Heart left ventricle (tissue), 16 donors: ENCODE data around the gene GNAT2. TPM values are rescaled to one million over a fixed set of nuclear protein-coding genes. Genes with fewer than 3 reads are reported as not detected.

Experiments used
- ATAC-seq, 4 donors: fragments of 200-7000 bp; cut with Tn5 transposase; one replicate each; pipeline ENCODE4 v1.9.1; 2020 to 2022; ENCODE audit warnings: moderate library complexity in 4 of 4, mild to moderate bottlenecking in 3 of 4, moderate number of reproducible peaks in 1 of 4
- DNase-seq, 5 donors: peaks; one replicate each; pipeline ENCODE4 v3.0.0-alpha.2; 2020
- H3K27ac ChIP-seq, 12 donors: fragments of 200-600 bp; sonication (generic) in 4 of 12; one replicate each; pipeline versions ENCODE4 v1.5.0 to v1.8.0; 2016 to 2022; ENCODE audit warnings: mild to moderate bottlenecking in 2 of 12
- H3K27me3 ChIP-seq, 9 donors: fragments of 200-600 bp; sonication (generic) in 2 of 9; one replicate each; pipeline versions ENCODE4 v1.5.1 to v1.8.0; 2016 to 2022; ENCODE audit warnings: mild to moderate bottlenecking in 3 of 9
- H3K36me3 ChIP-seq, 9 donors: fragments of 200-600 bp; sonication (generic) in 2 of 9; one replicate each; pipeline versions ENCODE4 v1.5.0 to v1.8.0; 2018 to 2022; ENCODE audit warnings: mild to moderate bottlenecking in 2 of 9
- H3K4me1 ChIP-seq, 12 donors: fragments of 200-600 bp; sonication (generic) in 4 of 12; one replicate each; pipeline versions ENCODE4 v1.5.0 to v1.8.0; 2016 to 2022; ENCODE audit warnings: mild to moderate bottlenecking in 3 of 12
- H3K4me3 ChIP-seq, 12 donors: fragments of 200-600 bp; sonication (generic) in 4 of 12; one replicate each; pipeline versions ENCODE4 v1.5.0 to v1.8.0; 2017 to 2022; ENCODE audit warnings: mild to moderate bottlenecking in 9 of 12, moderate library complexity in 4 of 12
- H3K9me3 ChIP-seq, 12 donors: fragments of 200-600 bp; sonication (generic) in 4 of 12; one replicate each; pipeline versions ENCODE4 v1.5.0 to v1.8.0; 2016 to 2022; ENCODE audit warnings: mild to moderate bottlenecking in 1 of 12
- POLR2A ChIP-seq, 2 donors: fragments of 450-650 bp; IDR thresholded peaks; one replicate each; pipeline ENCODE4 v1.6.1; 2017; ENCODE audit warnings: antibody characterized with exemption in 2 of 2, mild to moderate bottlenecking in 2 of 2, moderate library complexity in 2 of 2
- WGBS, 4 donors: extraction: QIAGEN DNeasy Blood & Tissue Kit in 2 of 4; methylation state at CpG; one replicate each; pipeline versions ENCODE4 v1.1.5 to v1.1.7; 2013 to 2018; 5-methylcytosine and 5-hydroxymethylcytosine counted together
- intact Hi-C, 10 donors: fragments of 100-400 bp; cut with DNase I; formaldehyde crosslinking; loops; one replicate each; pipeline versions ENCODE4 v1.11.1 to v1.14.2; 2022
- polyA plus RNA-seq, 2 donors: library from polyadenylated mRNA; stranded (reverse); fragments of 200-250 nt; gene quantifications; one replicate each; pipeline ENCODE4 v1.2.3, GENCODE V29; 2013
- total RNA-seq, 9 donors: library from RNA; depleted of rRNA in 2 of 9; stranded (reverse); fragments of >200 nt in 2 of 9; fragmentation: NEBNext Ultra II Directional in 3 of 9; extraction: Animal tissue kit (Norgen Biotek cat#: 25700) in 3 of 9; gene quantifications; one replicate each; pipeline versions ENCODE4 v1.1.0 to v1.2.4, GENCODE V29; 2016 to 2023
- TF ChIP-seq, protein P1 (sequence below), 12 donors: fragments of 200-600 bp; sonication (generic) in 4 of 12; IDR thresholded peaks; one replicate each; pipeline versions ENCODE4 v1.5.0 to v1.8.0; 2018 to 2022; ENCODE audit warnings: antibody characterized with exemption in 12 of 12, mild to moderate bottlenecking in 5 of 12
- donor health status: ischemic (EF 13 %, LVEDD 7.1; RV severe dilation, severe dysfunction).
- donor health status: healthy with polysubstance abuse.
- donor health status: DM: no; HTN: yes; CAD: no.
- donor health status: DM: no; HTN: no; CAD: no.
- donor health status: ischemic (EF 25% LVEDD 6.9; RV normal size, moderate dysfunction).
- donor health status: ischemic (EF 25% LVEDD 5.7; RV mildly dilated, moderate dysfunction).
- donor health status: healthy.
- donor health status: DM: yes; HTN: yes; CAD: no.
- donor health status: ischemic (EF 35%, LVEDD 5.7; RV mildly dilated, moderate dysfunction).
- donor health status: nonischemic (EF 11% LVEDD 7.7; RV severe dilation, severe dysfunction).
- donor health status: DM: yes; HTN: yes; CAD: no.
- donor health status: PGD.
- donor health status: ischemic (EF 29% LVEDD 5.4; RV normal size, mild dysfunction).
- donor health status: nonischemic (EF 23%, LVEDD 6.1; RV moderate dilation, normal function).

GNAT2 gene
- total and polyA plus RNA-seq, 11 donors = not detected

DNA sequence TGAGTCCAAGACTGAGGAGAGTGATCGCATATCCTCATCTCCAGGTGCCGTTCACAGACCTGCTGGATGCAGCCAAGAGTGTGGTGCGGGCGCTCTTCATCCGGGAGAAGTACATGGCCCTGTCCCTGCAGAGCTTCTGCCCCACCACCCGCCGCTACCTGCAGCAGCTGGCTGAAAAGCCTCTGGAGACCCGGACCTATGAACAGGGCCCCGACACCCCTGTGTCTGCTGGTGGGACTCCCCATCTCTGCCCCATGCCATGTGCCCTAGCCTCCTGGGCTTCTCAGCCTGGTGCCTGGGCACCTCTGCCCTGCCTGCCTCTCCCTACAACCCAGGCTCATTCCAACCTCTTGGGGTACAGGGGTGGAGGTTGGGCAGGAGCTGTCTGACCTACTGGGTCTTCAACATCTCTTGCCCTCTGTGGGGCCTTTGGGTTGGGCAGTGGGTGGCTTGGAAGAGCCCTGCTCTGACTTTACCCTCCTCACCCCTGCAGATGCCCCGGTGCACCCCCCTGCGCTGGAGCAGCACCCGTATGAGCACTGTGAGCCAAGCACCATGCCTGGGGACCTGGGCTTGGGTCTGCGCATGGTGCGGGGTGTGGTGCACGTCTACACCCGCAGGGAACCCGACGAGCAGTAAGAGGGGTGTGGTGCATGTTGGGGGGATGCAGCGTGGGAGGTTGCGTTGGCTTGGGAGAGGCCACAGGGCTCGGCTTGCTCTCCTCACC, 7.4 kb upstream of the GNAT2 start:
- no peaks in the 10 kb centered on the region for H3K9me3 ChIP-seq
- DNase-seq (no peak), ATAC-seq (no peak)
- no peak overlapping the region for H3K4me3 ChIP-seq
- 92 to 96% (median 95%) methylated on average over 18 to 21 of the region's 21 CpGs for WGBS, 4 donors
- no peaks in the 10 kb centered on the region for H3K27me3 ChIP-seq
- no peak overlapping the region for H3K27ac ChIP-seq
- TF ChIP-seq, protein P1, sequence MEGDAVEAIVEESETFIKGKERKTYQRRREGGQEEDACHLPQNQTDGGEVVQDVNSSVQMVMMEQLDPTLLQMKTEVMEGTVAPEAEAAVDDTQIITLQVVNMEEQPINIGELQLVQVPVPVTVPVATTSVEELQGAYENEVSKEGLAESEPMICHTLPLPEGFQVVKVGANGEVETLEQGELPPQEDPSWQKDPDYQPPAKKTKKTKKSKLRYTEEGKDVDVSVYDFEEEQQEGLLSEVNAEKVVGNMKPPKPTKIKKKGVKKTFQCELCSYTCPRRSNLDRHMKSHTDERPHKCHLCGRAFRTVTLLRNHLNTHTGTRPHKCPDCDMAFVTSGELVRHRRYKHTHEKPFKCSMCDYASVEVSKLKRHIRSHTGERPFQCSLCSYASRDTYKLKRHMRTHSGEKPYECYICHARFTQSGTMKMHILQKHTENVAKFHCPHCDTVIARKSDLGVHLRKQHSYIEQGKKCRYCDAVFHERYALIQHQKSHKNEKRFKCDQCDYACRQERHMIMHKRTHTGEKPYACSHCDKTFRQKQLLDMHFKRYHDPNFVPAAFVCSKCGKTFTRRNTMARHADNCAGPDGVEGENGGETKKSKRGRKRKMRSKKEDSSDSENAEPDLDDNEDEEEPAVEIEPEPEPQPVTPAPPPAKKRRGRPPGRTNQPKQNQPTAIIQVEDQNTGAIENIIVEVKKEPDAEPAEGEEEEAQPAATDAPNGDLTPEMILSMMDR (IDR thresholded peaks at IDR 0.05) = no peak
- no peak for TF ChIP-seq POLR2A (IDR thresholded peaks at IDR 0.05)
- intact Hi-C loops = loop anchor here in 2 of 10 donors (5.0 kb wide), 1 partner anchor 80 kb away; the partner anchor contains the start of gene GNAI3 (in 2 of the 2)
- peaks cover 0 to 37% (median 17%) of the 10 kb centered on the region in 12 donors for H3K4me1 ChIP-seq
- H3K36me3 ChIP-seq = peaks cover 0 to 59% (median 42%) of the 10 kb centered on the region in 9 donors

DNA sequence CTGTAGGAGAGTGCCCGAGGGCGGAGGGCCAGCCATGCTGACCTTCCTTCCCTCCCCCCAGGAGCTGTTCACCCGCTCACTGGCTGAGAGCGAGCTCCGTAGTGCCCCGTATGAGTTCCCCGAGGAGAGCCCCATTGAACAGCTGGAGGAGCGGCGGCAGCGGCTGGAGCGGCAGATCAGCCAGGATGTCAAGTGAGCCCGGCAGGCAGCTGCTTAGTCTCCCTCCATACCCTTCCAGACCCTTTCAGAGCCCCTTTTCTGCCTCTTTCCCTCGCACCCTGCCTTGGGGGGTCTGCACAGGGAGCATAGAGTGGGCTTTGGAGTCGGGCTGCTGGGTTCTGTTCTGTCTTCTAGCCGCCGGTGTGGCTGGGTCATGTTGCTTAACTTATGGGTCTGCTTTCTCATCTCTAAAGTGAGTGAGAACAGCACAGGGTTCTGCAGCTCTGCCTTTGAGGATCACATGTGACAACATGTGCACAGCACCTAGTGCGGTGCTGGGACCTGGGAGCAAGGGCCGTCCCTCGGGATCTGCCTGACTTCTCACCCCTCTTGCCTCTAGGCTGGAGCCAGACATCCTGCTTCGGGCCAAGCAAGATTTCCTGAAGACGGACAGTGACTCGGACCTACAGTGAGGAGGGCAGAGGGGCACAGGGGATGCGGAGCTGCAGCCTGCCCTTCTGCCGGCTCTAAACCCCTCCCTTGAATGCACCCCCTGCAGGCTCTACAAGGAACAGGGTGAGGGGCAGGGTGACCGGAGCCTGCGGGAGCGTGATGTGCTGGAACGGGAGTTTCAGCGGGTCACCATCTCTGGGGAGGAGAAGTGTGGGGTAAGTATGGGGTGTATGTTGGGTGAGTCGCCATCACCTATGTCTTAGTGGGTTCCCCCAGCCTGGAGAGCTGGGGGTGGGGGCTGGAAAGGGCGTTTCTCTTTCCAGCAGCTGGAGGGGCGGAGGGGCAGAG, 6.5 kb upstream of the GNAT2 start:
- no peak for TF ChIP-seq POLR2A (IDR thresholded peaks at IDR 0.05)
- TF ChIP-seq, protein P1 (IDR thresholded peaks at IDR 0.05) = no peak
- Histone ChIP-seq H3K4me1 (peaks cover 0 to 47% (median 22%) of the 10 kb centered on the region in 12 donors), H3K27me3 (no peaks in the 10 kb centered on the region), H3K27ac (no peak overlapping the region), H3K4me3 (no peak overlapping the region), H3K36me3 (peaks cover 0 to 49% (median 35%) of the 10 kb centered on the region in 9 donors), H3K9me3 (no peaks in the 10 kb centered on the region)
- 78 to 85% (median 80%) methylated on average over 31 to 32 of the region's 32 CpGs for WGBS, 4 donors
- intact Hi-C loops = loop anchor here in 2 of 10 donors (5.0 kb wide), 1 partner anchor 79 kb away; the partner anchor contains the start of gene GNAI3 (in 2 of the 2)
- ATAC-seq (no peak), DNase-seq (peak in 1 of 5 donors; percentile 54)

DNA sequence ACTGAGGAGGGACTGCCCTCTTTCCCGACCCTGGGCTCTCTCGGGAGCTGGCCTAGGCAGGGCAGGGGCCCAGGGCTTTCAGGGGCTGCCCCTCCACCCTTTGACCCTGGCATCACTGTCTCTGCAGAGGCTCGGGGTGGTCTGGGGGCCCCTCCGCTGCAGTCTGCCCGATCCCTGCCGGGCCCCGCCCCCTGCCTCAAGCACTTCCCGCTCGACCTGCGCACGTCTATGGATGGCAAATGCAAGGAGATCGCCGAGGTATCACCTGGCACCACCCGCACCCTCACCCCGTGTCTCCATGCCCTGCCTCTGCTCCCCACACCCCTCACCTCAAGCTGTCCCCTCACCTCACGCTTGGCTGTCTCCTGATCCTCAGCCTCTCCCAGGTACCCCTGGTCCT, 5.8 kb upstream of the GNAT2 start:
- ATAC-seq (no peak), DNase-seq (peak in 1 of 5 donors; percentile 55)
- peaks cover 0 to 45% (median 31%) of the 10 kb centered on the region in 9 donors for H3K36me3 ChIP-seq
- TF ChIP-seq, protein P1 (IDR thresholded peaks at IDR 0.05) = no peak
- TF ChIP-seq POLR2A (IDR thresholded peaks at IDR 0.05) = no peak
- 87 to 94% (median 91%) methylated on average over 12 to 16 of the region's 16 CpGs for WGBS, 4 donors
- no peak overlapping the region for H3K4me3 ChIP-seq
- no peaks in the 10 kb centered on the region for H3K9me3 ChIP-seq
- intact Hi-C loops = loop anchor here in 2 of 10 donors (5.0 kb wide), 1 partner anchor 78 kb away; the partner anchor contains the start of gene GNAI3 (in 2 of the 2)
- no peak overlapping the region for H3K27ac ChIP-seq
- H3K27me3 ChIP-seq = no peaks in the 10 kb centered on the region
- peaks cover 0 to 47% (median 24%) of the 10 kb centered on the region in 12 donors for H3K4me1 ChIP-seq
